Measurements from ENCODE around the gene NCCRP1.

Gene NCCRP1

GRCh38 chr19:39196860-39197562 is at the start of gene NCCRP1:
Gene NCCRP1 (plus strand): TSS chr19:39196964. CDS start chr19:39196983, 19 bp downstream.
- Histone ChIP-seq H3K4me1 (ENCODE audit: insufficient read depth, low read length) (no peaks in the 10 kb centered on the region), H3K36me3 (ENCODE audit: insufficient read depth, low read length) (no peaks in the 10 kb centered on the region), H3K9me3 (ENCODE audit: low read length) (no peaks in the 10 kb centered on the region), H3K4me3 (ENCODE audit: low read depth in 1 of 2, low read length in 2 of 2) (no peak within 1 kb of the TSS), H3K27me3 (ENCODE audit: control insufficient read depth in 1 of 2, insufficient read depth in 2 of 2, low read length in 2 of 2) (peaks cover 6 to 62% of the 10 kb centered on the region in 2 donors), H3K9ac (ENCODE audit: low read length) (no peak within 1 kb of the TSS), H3K27ac (ENCODE audit: low read depth, low read length) (no peak within 1 kb of the TSS)

- Histone ChIP-seq H3K36me3 (ENCODE audit: insufficient read depth, low read length) (no peaks in the 10 kb centered on the region), H3K27me3 (ENCODE audit: control insufficient read depth in 1 of 2, insufficient read depth in 2 of 2, low read length in 2 of 2) (no peaks in the 10 kb centered on the region), H3K9me3 (ENCODE audit: low read length) (no peaks in the 10 kb centered on the region), H3K4me3 (ENCODE audit: low read depth in 1 of 2, low read length in 2 of 2) (no peak overlapping the region), H3K4me1 (ENCODE audit: insufficient read depth, low read length) (peaks cover 38% of the 10 kb centered on the region), H3K9ac (ENCODE audit: low read length) (no peak overlapping the region), H3K27ac (ENCODE audit: low read depth, low read length) (no peak overlapping the region)
Observed at GRCh38 chr19:39147480-39147879, 49.3 kb upstream of the NCCRP1 start.

- Histone ChIP-seq H3K4me1 (ENCODE audit: insufficient read depth, low read length) (peaks cover 35% of the 10 kb centered on the region), H3K9ac (ENCODE audit: low read length) (no peak overlapping the region), H3K27me3 (ENCODE audit: control insufficient read depth in 1 of 2, insufficient read depth in 2 of 2, low read length in 2 of 2) (no peaks in the 10 kb centered on the region), H3K27ac (ENCODE audit: low read depth, low read length) (no peak overlapping the region), H3K9me3 (ENCODE audit: low read length) (no peaks in the 10 kb centered on the region), H3K4me3 (ENCODE audit: low read depth in 1 of 2, low read length in 2 of 2) (no peak overlapping the region), H3K36me3 (ENCODE audit: insufficient read depth, low read length) (no peaks in the 10 kb centered on the region)
Observed at GRCh38 chr19:39148939-39149529, 47.7 kb upstream of the NCCRP1 start.

DNA sequence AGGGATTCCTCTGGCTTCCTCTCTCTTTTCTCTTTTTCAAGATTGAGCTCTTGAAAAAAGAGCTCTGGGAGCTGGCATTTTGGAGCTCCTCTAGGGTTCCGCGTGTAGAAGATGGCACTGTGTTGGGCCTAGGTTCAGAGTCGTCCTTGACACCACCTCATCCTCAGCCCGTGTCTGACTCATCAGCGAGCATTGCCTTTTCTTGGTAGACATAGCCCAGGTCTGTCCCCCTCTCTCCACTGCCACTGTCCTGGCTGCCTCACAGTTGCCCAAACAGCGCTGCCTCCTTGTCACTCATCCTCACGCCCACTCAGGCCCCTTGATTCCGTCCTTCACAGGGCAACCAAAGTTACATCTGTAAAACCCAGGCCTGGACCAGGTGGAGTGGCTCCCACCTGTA is 46.5 kb upstream of the NCCRP1 start:
- Histone ChIP-seq H3K9me3 (ENCODE audit: low read length) (no peaks in the 10 kb centered on the region), H3K27me3 (ENCODE audit: control insufficient read depth in 1 of 2, insufficient read depth in 2 of 2, low read length in 2 of 2) (no peaks in the 10 kb centered on the region), H3K27ac (ENCODE audit: low read depth, low read length) (no peak overlapping the region), H3K36me3 (ENCODE audit: insufficient read depth, low read length) (no peaks in the 10 kb centered on the region), H3K4me3 (ENCODE audit: low read depth in 1 of 2, low read length in 2 of 2) (no peak overlapping the region), H3K9ac (ENCODE audit: low read length) (no peak overlapping the region), H3K4me1 (ENCODE audit: insufficient read depth, low read length) (peaks cover 26% of the 10 kb centered on the region)

GRCh38 chr19:39150807-39151600 is 45.8 kb upstream of the NCCRP1 start:
- no peak overlapping the region for H3K27ac ChIP-seq (ENCODE audit: low read depth, low read length)
- peaks cover 27% of the 10 kb centered on the region for H3K4me1 ChIP-seq (ENCODE audit: insufficient read depth, low read length)
- no peaks in the 10 kb centered on the region for H3K9me3 ChIP-seq (ENCODE audit: low read length)
- H3K36me3 ChIP-seq (ENCODE audit: insufficient read depth, low read length): no peaks in the 10 kb centered on the region
- H3K9ac ChIP-seq (ENCODE audit: low read length): no peak overlapping the region
- H3K27me3 ChIP-seq (ENCODE audit: control insufficient read depth in 1 of 2, insufficient read depth in 2 of 2, low read length in 2 of 2): no peaks in the 10 kb centered on the region
- no peak overlapping the region for H3K4me3 ChIP-seq (ENCODE audit: low read depth in 1 of 2, low read length in 2 of 2)

DNA sequence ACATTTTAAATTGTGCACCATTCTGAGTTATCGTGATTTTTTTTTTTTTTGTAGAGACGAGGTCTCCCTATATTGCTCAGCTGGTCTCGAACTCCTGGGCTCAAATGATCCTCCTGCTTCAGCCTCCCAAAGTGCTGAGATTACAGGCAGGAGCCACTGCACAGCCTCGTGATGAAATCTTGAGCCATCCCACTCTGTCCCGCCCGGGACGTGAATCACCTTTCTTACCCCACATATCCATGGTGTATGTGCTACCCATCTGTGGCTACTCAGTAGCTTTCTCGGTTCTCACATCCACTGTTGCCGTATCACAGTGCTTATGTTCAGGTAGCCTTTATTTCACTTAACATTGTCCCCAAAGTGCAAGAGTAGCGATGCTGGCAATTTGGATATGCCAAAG is 44.7 kb upstream of the NCCRP1 start:
- Histone ChIP-seq H3K27ac (ENCODE audit: low read depth, low read length) (no peak overlapping the region), H3K9ac (ENCODE audit: low read length) (no peak overlapping the region), H3K27me3 (ENCODE audit: control insufficient read depth in 1 of 2, insufficient read depth in 2 of 2, low read length in 2 of 2) (no peaks in the 10 kb centered on the region), H3K4me1 (ENCODE audit: insufficient read depth, low read length) (peaks cover 25% of the 10 kb centered on the region), H3K4me3 (ENCODE audit: low read depth in 1 of 2, low read length in 2 of 2) (no peak overlapping the region), H3K9me3 (ENCODE audit: low read length) (no peaks in the 10 kb centered on the region), H3K36me3 (ENCODE audit: insufficient read depth, low read length) (no peaks in the 10 kb centered on the region)

GRCh38 chr19:39154100-39154628 is 42.6 kb upstream of the NCCRP1 start:
- H3K9me3 ChIP-seq (ENCODE audit: low read length): no peaks in the 10 kb centered on the region
- H3K4me1 ChIP-seq (ENCODE audit: insufficient read depth, low read length): peaks cover 44% of the 10 kb centered on the region
- no peaks in the 10 kb centered on the region for H3K36me3 ChIP-seq (ENCODE audit: insufficient read depth, low read length)
- H3K9ac ChIP-seq (ENCODE audit: low read length): no peak overlapping the region
- no peak overlapping the region for H3K4me3 ChIP-seq (ENCODE audit: low read depth in 1 of 2, low read length in 2 of 2)
- H3K27ac ChIP-seq (ENCODE audit: low read depth, low read length): no peak overlapping the region
- H3K27me3 ChIP-seq (ENCODE audit: control insufficient read depth in 1 of 2, insufficient read depth in 2 of 2, low read length in 2 of 2): no peaks in the 10 kb centered on the region

GRCh38 chr19:39154629-39155100 is 42.1 kb upstream of the NCCRP1 start:
- Histone ChIP-seq H3K27ac (ENCODE audit: low read depth, low read length) (no peak overlapping the region), H3K4me1 (ENCODE audit: insufficient read depth, low read length) (peaks cover 44% of the 10 kb centered on the region), H3K4me3 (ENCODE audit: low read depth in 1 of 2, low read length in 2 of 2) (no peak overlapping the region), H3K36me3 (ENCODE audit: insufficient read depth, low read length) (no peaks in the 10 kb centered on the region), H3K9ac (ENCODE audit: low read length) (no peak overlapping the region), H3K27me3 (ENCODE audit: control insufficient read depth in 1 of 2, insufficient read depth in 2 of 2, low read length in 2 of 2) (no peaks in the 10 kb centered on the region), H3K9me3 (ENCODE audit: low read length) (no peaks in the 10 kb centered on the region)

- H3K9me3 ChIP-seq (ENCODE audit: low read length): no peaks in the 10 kb centered on the region
- no peaks in the 10 kb centered on the region for H3K27me3 ChIP-seq (ENCODE audit: control insufficient read depth in 1 of 2, insufficient read depth in 2 of 2, low read length in 2 of 2)
- no peak overlapping the region for H3K9ac ChIP-seq (ENCODE audit: low read length)
- H3K36me3 ChIP-seq (ENCODE audit: insufficient read depth, low read length): no peaks in the 10 kb centered on the region
- no peak overlapping the region for H3K4me3 ChIP-seq (ENCODE audit: low read depth in 1 of 2, low read length in 2 of 2)
- no peak overlapping the region for H3K27ac ChIP-seq (ENCODE audit: low read depth, low read length)
- peaks cover 46% of the 10 kb centered on the region for H3K4me1 ChIP-seq (ENCODE audit: insufficient read depth, low read length)
Observed at GRCh38 chr19:39155114-39155700, 41.6 kb upstream of the NCCRP1 start.

- H3K9me3 ChIP-seq (ENCODE audit: low read length): no peaks in the 10 kb centered on the region
- H3K4me3 ChIP-seq (ENCODE audit: low read depth in 1 of 2, low read length in 2 of 2): no peak overlapping the region
- no peaks in the 10 kb centered on the region for H3K36me3 ChIP-seq (ENCODE audit: insufficient read depth, low read length)
- H3K27ac ChIP-seq (ENCODE audit: low read depth, low read length): no peak overlapping the region
- peaks cover 50% of the 10 kb centered on the region for H3K4me1 ChIP-seq (ENCODE audit: insufficient read depth, low read length)
- H3K9ac ChIP-seq (ENCODE audit: low read length): no peak overlapping the region
- no peaks in the 10 kb centered on the region for H3K27me3 ChIP-seq (ENCODE audit: control insufficient read depth in 1 of 2, insufficient read depth in 2 of 2, low read length in 2 of 2)
Observed at GRCh38 chr19:39155741-39156140, 41.0 kb upstream of the NCCRP1 start.

All from muscle layer of colon (tissue), 2 donors.